SK-N-MC (cell line): Measurements from ENCODE around the gene CCDC81.

Source experiments
- EZH2 ChIP-seq: fragments of 200-600 bp; sonication (generic); IDR thresholded peaks from one replicate; pipeline ENCODE4 v1.6.1; 2017; ENCODE audit warnings: antibody characterized with exemption
- POLR2AphosphoS5 ChIP-seq: IDR thresholded peaks from 2 replicates; pipeline ENCODE4 v1.6.1; 2012; ENCODE audit warnings: mild to moderate bottlenecking, low read depth, low read length, borderline replicate concordance

DNA sequence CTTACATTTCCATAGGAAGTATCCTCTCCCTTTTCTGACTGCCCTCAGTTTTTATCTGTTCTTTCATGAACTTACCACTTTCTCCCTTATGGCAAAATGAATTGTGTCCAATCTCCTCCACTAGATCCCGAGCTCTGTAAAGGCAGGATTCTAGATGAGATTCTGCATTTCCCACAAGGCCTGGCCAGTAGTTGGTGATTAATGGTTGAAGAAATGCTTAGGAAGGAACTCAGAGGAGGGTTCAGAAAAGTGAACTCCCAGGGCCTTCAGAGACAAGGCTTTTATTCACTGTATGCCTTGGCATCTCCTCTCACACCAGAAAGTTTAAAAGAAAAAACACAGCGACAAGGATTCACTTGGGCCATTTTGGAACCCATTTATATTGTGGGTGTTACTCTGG lies 66.2 kb downstream of the CCDC81 start:
- no peak for TF ChIP-seq EZH2
- TF ChIP-seq POLR2AphosphoS5 = no peak
